Heart left ventricle (tissue), 13 donors: ENCODE data around the gene APEH.

Source experiments
- CTCF ChIP-seq, 12 donors: fragments of 200-600 bp; sonication (generic) in 4 of 12; IDR thresholded peaks; one replicate each; pipeline versions ENCODE4 v1.5.0 to v1.8.0; 2018 to 2022; ENCODE audit warnings: antibody characterized with exemption in 12 of 12, mild to moderate bottlenecking in 5 of 12
- POLR2A ChIP-seq, 2 donors: fragments of 450-650 bp; IDR thresholded peaks; one replicate each; pipeline ENCODE4 v1.6.1; 2017; ENCODE audit warnings: antibody characterized with exemption in 2 of 2, mild to moderate bottlenecking in 2 of 2, moderate library complexity in 2 of 2
- donor health status: ischemic (EF 13 %, LVEDD 7.1; RV severe dilation, severe dysfunction).
- donor health status: DM: no; HTN: yes; CAD: no.
- donor health status: DM: no; HTN: no; CAD: no.
- donor health status: ischemic (EF 25% LVEDD 6.9; RV normal size, moderate dysfunction).
- donor health status: ischemic (EF 25% LVEDD 5.7; RV mildly dilated, moderate dysfunction).
- donor health status: ischemic (EF 35%, LVEDD 5.7; RV mildly dilated, moderate dysfunction).
- donor health status: nonischemic (EF 11% LVEDD 7.7; RV severe dilation, severe dysfunction).
- donor health status: DM: yes; HTN: yes; CAD: no.
- donor health status: PGD.
- donor health status: ischemic (EF 29% LVEDD 5.4; RV normal size, mild dysfunction).
- donor health status: nonischemic (EF 23%, LVEDD 6.1; RV moderate dilation, normal function).

GRCh38 chr3:49700014-49700413 lies 25.9 kb downstream of the APEH start:
- TF ChIP-seq CTCF (IDR thresholded peaks at IDR 0.05) (no peak), POLR2A (IDR thresholded peaks at IDR 0.05) (no peak)
